H1 (cell line): ENCODE results near the gene GAN. TPM values are rescaled to one million over a fixed set of nuclear protein-coding genes. Genes with fewer than 3 reads are reported as not detected.

Experiments
- POLR2A ChIP-seq, 2 experiments: IDR thresholded peaks; 1 replicate in 1 of 2; 2 replicates in 1 of 2; pipeline ENCODE4 v1.6.1; 2011; ENCODE audit warnings: low read depth in 2 of 2, low read length in 2 of 2, mild to moderate bottlenecking in 2 of 2; ENCODE audit errors: control extremely low read depth in 1 of 2
- SP1 ChIP-seq: IDR thresholded peaks from 2 replicates; pipeline ENCODE4 v1.6.1; 2011; ENCODE audit warnings: low read depth, low read length
- TAF7 ChIP-seq: optimal IDR thresholded peaks from 2 replicates; pipeline ENCODE3; 2011; ENCODE audit warnings: low read depth, mild to moderate bottlenecking, inconsistent platforms, low read length, moderate library complexity, borderline replicate concordance
- polyA plus RNA-seq, 7 experiments: library from polyadenylated mRNA; depleted of rRNA in 3 of 7; stranded (reverse) in 5 of 7; unstranded in 2 of 7; fragments of >200 nt in 5 of 7; fragments of 200-250 nt in 2 of 7; gene quantifications; 1 replicate in 5 of 7; 2 replicates in 1 of 7; 4 replicates in 1 of 7; pipeline versions ENCODE4 v1.2.1 to v1.2.3, GENCODE V29; 2011 to 2013; ENCODE audit warnings: missing spikeins in 2 of 7, mixed read lengths in 2 of 7
- total RNA-seq: library from RNA; stranded (reverse); fragmentation: NEBNext Ultra II Directional; extraction: Animal tissue kit (Norgen Biotek cat#: 25700); gene quantifications from 2 replicates; pipeline ENCODE4 v1.2.1, GENCODE V29; 2021
- TF ChIP-seq, protein P1 (sequence below): IDR thresholded peaks from 2 replicates; pipeline ENCODE4 v1.6.1; 2012; ENCODE audit warnings: low read length, inconsistent platforms

Gene GAN
- total and polyA plus RNA-seq, 2 of the 8 experiments (the other 6 are each of a cell fraction or from before 2014, with no cell fraction given) = 4.5 to 23.9 TPM

DNA sequence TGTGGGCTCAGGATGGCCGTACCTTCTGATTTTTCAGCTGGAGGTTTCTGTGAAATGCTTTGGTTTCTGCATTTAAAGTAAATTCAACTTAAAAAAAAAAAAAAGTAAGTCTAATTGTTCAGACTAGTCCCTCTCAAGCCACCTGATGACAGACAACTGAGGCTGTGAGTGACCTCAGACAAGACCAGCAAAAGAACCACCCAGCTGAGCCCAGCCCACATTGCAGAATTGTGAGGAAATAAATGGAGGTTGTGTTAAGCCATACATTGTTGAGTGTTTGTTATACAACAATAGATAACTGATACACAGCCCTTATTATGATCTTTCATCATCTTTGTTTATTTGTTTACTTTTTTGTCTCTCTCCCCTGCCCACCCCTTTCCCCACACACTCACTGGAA, 85.1 kb downstream of the GAN start (continued):
- TF ChIP-seq SP1 (no peak), TAF7 (no peak), POLR2A (IDR thresholded peaks at IDR 0.05; ENCODE audit: control extremely low read depth in 1 of 2, low read depth in 2 of 2, low read length in 2 of 2) (no peak)
- TF ChIP-seq, protein P1, sequence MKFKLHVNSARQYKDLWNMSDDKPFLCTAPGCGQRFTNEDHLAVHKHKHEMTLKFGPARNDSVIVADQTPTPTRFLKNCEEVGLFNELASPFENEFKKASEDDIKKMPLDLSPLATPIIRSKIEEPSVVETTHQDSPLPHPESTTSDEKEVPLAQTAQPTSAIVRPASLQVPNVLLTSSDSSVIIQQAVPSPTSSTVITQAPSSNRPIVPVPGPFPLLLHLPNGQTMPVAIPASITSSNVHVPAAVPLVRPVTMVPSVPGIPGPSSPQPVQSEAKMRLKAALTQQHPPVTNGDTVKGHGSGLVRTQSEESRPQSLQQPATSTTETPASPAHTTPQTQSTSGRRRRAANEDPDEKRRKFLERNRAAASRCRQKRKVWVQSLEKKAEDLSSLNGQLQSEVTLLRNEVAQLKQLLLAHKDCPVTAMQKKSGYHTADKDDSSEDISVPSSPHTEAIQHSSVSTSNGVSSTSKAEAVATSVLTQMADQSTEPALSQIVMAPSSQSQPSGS = no peak
